Peyer's patch (tissue), 4 donors: ENCODE results near the gene PHKA2. TPM values are rescaled to one million over a fixed set of nuclear protein-coding genes. Genes with fewer than 3 reads are reported as not detected.

Experiments used
- DNase-seq, 3 donors: peaks; one replicate each; pipeline ENCODE4 v3.0.0-alpha.2; 2017 to 2019
- H3K27ac ChIP-seq, 4 donors: fragments of 200-600 bp; sonication (generic); one replicate each; pipeline ENCODE4 v1.5.1; 2016 to 2019
- H3K27me3 ChIP-seq, 2 donors: fragments of 200-600 bp; sonication (generic); one replicate each; pipeline ENCODE4 v1.5.1; 2019
- H3K36me3 ChIP-seq, 3 donors: fragments of 200-600 bp; sonication (generic); one replicate each; pipeline ENCODE4 v1.5.1; 2016 to 2019
- H3K4me1 ChIP-seq, 4 donors: fragments of 200-600 bp; sonication (generic); one replicate each; pipeline ENCODE4 v1.5.1; 2016 to 2019
- H3K4me3 ChIP-seq, 4 donors: fragments of 200-600 bp; sonication (generic); 1 replicate in 3 of 4; 2 replicates in 1 of 4; pipeline ENCODE4 v1.5.1; 2016 to 2019; ENCODE audit warnings: mild to moderate bottlenecking in 1 of 4
- H3K9me3 ChIP-seq, 4 donors: fragments of 200-600 bp; sonication (generic); one replicate each; pipeline ENCODE4 v1.5.1; 2016 to 2019; ENCODE audit warnings: mild to moderate bottlenecking in 1 of 4
- POLR2A ChIP-seq, 2 donors: fragments of 450-650 bp; IDR thresholded peaks; one replicate each; pipeline ENCODE4 v1.5.1; 2017; ENCODE audit warnings: antibody characterized with exemption in 2 of 2, mild to moderate bottlenecking in 2 of 2, moderate library complexity in 2 of 2
- total RNA-seq, 4 donors: library from RNA; depleted of rRNA; stranded (reverse); fragments of >200 nt; gene quantifications; one replicate each; pipeline ENCODE4 v1.1.0, GENCODE V29; 2016
- TF ChIP-seq, protein P1 (sequence below), 6 experiments: fragments of 450-650 bp in 4 of 6; fragments of 200-600 bp in 2 of 6; sonication (generic) in 1 of 6; IDR thresholded peaks; one replicate each; pipeline ENCODE4 v1.5.1; 2017 to 2019; ENCODE audit warnings: antibody characterized with exemption in 6 of 6, mild to moderate bottlenecking in 3 of 6, moderate library complexity in 1 of 6

Gene PHKA2, protein sequence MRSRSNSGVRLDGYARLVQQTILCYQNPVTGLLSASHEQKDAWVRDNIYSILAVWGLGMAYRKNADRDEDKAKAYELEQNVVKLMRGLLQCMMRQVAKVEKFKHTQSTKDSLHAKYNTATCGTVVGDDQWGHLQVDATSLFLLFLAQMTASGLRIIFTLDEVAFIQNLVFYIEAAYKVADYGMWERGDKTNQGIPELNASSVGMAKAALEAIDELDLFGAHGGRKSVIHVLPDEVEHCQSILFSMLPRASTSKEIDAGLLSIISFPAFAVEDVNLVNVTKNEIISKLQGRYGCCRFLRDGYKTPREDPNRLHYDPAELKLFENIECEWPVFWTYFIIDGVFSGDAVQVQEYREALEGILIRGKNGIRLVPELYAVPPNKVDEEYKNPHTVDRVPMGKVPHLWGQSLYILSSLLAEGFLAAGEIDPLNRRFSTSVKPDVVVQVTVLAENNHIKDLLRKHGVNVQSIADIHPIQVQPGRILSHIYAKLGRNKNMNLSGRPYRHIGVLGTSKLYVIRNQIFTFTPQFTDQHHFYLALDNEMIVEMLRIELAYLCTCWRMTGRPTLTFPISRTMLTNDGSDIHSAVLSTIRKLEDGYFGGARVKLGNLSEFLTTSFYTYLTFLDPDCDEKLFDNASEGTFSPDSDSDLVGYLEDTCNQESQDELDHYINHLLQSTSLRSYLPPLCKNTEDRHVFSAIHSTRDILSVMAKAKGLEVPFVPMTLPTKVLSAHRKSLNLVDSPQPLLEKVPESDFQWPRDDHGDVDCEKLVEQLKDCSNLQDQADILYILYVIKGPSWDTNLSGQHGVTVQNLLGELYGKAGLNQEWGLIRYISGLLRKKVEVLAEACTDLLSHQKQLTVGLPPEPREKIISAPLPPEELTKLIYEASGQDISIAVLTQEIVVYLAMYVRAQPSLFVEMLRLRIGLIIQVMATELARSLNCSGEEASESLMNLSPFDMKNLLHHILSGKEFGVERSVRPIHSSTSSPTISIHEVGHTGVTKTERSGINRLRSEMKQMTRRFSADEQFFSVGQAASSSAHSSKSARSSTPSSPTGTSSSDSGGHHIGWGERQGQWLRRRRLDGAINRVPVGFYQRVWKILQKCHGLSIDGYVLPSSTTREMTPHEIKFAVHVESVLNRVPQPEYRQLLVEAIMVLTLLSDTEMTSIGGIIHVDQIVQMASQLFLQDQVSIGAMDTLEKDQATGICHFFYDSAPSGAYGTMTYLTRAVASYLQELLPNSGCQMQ
- 10 to 100 TPM; 34.3 to 98.1 (median 63.7) TPM for total RNA-seq

DNA sequence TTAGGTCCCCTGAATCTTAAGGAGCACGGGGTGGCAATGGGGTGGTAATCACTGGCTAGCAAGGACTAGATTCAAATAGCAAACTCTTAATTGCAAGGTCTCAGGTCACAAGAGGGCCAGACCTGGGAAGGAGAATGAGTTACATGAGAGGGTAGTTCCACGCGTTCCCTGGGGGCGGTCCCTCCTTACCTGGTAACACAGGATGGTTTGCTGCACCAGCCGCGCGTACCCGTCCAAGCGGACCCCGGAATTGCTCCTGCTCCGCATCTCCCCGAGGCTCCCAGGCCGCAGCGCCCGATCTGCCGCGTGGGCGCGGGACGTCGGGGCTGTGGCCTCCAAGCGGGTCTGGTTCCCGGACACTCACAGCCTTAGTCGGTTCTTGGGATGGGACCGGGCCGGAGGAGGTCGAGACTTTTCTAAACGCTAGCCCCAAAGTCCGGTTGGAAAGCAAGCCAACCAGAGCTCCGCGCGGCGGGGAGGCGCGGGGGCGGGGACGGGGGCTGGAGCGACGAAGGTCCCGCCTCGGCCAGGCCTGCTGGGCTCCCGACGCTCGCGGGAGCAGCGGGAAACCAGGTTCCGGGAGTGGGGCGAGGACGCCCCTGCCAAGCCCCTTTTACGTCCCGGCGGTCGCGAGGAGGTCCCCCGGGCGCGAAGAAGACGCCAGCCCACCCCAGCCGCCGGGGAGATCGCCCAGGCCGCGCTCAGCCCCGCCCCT, at the start of gene PHKA2:
Gene PHKA2, minus strand, starts transcription at position 449 of the 715 bp plus-strand sequence. Its CDS starts 182 bp downstream, at position 267.
- Histone ChIP-seq H3K27me3 (no peaks in the 10 kb centered on the region), H3K27ac (peak within 1 kb of the TSS; percentile 88 to 94 (median 92)), H3K36me3 (no peaks in the 10 kb centered on the region), H3K4me3 (peak within 1 kb of the TSS; percentile 63 to 76 (median 74)), H3K9me3 (no peaks in the 10 kb centered on the region), H3K4me1 (no peaks in the 10 kb centered on the region)
- TF ChIP-seq POLR2A (IDR thresholded peaks at IDR 0.05), result peak in 1 of 2 donors; percentile 53
- TF ChIP-seq, protein P1, sequence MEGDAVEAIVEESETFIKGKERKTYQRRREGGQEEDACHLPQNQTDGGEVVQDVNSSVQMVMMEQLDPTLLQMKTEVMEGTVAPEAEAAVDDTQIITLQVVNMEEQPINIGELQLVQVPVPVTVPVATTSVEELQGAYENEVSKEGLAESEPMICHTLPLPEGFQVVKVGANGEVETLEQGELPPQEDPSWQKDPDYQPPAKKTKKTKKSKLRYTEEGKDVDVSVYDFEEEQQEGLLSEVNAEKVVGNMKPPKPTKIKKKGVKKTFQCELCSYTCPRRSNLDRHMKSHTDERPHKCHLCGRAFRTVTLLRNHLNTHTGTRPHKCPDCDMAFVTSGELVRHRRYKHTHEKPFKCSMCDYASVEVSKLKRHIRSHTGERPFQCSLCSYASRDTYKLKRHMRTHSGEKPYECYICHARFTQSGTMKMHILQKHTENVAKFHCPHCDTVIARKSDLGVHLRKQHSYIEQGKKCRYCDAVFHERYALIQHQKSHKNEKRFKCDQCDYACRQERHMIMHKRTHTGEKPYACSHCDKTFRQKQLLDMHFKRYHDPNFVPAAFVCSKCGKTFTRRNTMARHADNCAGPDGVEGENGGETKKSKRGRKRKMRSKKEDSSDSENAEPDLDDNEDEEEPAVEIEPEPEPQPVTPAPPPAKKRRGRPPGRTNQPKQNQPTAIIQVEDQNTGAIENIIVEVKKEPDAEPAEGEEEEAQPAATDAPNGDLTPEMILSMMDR (IDR thresholded peaks at IDR 0.05), result no peak
- peak; percentile 47 to 78 (median 76) for DNase-seq

DNA sequence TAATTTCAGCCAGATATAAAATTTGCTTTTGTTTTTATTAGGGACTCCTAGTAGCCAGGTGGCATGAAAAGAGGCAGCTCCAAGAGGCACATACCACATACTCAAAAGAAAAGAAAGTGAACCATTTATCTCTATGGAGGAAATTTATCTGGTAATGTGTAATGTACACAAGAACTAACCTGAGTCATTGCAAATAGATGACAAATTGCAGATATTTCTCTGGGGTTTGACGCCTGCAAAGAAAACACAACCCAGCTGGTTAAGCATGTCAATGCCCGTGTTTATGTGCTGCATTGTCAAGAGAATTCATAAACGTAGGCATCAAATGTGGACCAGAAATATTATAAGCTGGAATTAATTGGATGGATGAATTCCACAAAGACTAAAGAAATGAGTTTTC, 46.9 kb upstream of the PHKA2 start:
- DNase-seq, result no peak
- Histone ChIP-seq H3K27me3 (no peaks in the 10 kb centered on the region), H3K4me1 (no peaks in the 10 kb centered on the region), H3K9me3 (no peaks in the 10 kb centered on the region), H3K4me3 (no peak overlapping the region), H3K27ac (no peak overlapping the region), H3K36me3 (no peaks in the 10 kb centered on the region)
- TF ChIP-seq, protein P1 (IDR thresholded peaks at IDR 0.05), result no peak
- no peak for TF ChIP-seq POLR2A (IDR thresholded peaks at IDR 0.05)

DNA sequence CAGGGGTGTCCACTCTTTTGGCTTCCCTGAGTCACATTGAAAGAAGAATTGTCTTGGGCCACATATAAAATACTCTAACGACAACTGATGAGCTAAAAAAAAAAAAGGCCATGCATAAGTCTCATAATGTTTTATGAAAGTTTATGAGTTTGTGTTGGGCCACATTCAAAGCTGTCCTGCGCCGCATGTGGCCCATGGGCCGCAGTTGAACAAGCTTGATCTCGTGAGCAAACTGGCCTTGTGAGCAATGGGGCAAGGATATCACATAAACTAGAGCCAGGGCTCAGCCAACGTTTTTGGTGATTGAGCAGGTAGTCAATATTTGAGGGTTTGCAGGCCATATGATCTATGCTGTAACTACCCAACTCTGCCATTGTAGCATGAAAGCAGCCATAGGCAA, 44.6 kb upstream of the PHKA2 start:
- Histone ChIP-seq H3K36me3 (no peaks in the 10 kb centered on the region), H3K9me3 (no peaks in the 10 kb centered on the region), H3K4me3 (no peak overlapping the region), H3K27me3 (no peaks in the 10 kb centered on the region), H3K27ac (no peak overlapping the region), H3K4me1 (no peaks in the 10 kb centered on the region)
- TF ChIP-seq, protein P1 (IDR thresholded peaks at IDR 0.05), result no peak
- TF ChIP-seq POLR2A (IDR thresholded peaks at IDR 0.05), result no peak
- no peak for DNase-seq

DNA sequence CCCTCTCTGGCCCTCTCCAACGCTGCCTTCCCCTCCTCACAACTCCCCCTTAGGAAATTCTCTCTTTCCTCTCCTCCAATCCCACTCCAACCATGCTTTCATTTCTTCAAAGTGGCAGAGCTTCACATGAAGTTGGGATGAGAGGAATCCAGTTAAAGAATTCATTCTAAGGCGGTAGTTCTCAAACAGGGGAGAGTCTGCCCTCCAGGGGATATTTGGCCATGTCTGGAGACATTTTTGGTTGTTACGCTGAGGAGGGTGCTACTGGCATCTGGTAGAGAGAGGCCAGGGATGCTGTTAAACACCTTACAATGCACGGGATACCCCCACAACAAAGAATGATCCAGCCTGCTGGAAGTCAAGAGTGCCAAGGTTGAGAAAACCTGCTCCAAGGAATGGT, 40.5 kb upstream of the PHKA2 start:
- H3K4me3 ChIP-seq, result no peak overlapping the region
- no peaks in the 10 kb centered on the region for H3K27me3 ChIP-seq
- H3K36me3 ChIP-seq, result no peaks in the 10 kb centered on the region
- no peak overlapping the region for H3K27ac ChIP-seq
- TF ChIP-seq POLR2A (IDR thresholded peaks at IDR 0.05), result no peak
- TF ChIP-seq, protein P1 (IDR thresholded peaks at IDR 0.05), result no peak
- H3K9me3 ChIP-seq, result no peaks in the 10 kb centered on the region
- DNase-seq, result no peak
- H3K4me1 ChIP-seq, result no peaks in the 10 kb centered on the region

DNA sequence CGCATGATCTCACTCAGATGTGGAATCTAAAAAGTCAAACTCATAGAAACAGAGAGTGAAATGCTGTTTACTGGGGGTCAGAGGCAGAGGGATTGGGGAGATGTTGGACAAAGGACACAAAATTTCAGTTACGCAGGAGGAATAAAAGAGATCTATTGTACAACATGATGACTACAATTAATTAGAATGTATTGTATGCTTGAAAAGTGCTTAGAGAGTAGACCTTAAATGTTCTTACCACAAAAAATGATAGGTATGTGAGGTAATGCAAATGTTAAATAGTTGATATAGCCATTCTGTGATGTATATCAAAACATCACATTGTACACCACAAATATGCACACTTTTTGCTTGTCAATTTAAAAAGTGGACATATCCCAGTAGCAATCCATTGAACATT, 36.1 kb upstream of the PHKA2 start:
- no peak for DNase-seq
- Histone ChIP-seq H3K36me3 (no peaks in the 10 kb centered on the region), H3K9me3 (no peaks in the 10 kb centered on the region), H3K4me3 (no peak overlapping the region), H3K4me1 (no peaks in the 10 kb centered on the region), H3K27ac (no peak overlapping the region), H3K27me3 (no peaks in the 10 kb centered on the region)
- TF ChIP-seq POLR2A (IDR thresholded peaks at IDR 0.05), result no peak
- TF ChIP-seq, protein P1 (IDR thresholded peaks at IDR 0.05), result no peak
